Tibial nerve (tissue), 3 donors: ENCODE results near the gene HYOU1.

Experiments used
- POLR2A ChIP-seq, 2 donors: fragments of 450-650 bp; IDR thresholded peaks; one replicate each; pipeline ENCODE4 v1.6.1; 2017; ENCODE audit warnings: antibody characterized with exemption in 2 of 2, mild to moderate bottlenecking in 2 of 2, moderate library complexity in 2 of 2
- TF ChIP-seq, protein P1 (sequence below), 5 experiments: fragments of 200-600 bp in 3 of 5; fragments of 450-650 bp in 2 of 5; sonication (generic) in 3 of 5; IDR thresholded peaks; one replicate each; pipeline ENCODE4 v1.5.1; 2016 to 2019; ENCODE audit warnings: antibody characterized with exemption in 5 of 5, mild to moderate bottlenecking in 3 of 5, moderate library complexity in 2 of 5

DNA sequence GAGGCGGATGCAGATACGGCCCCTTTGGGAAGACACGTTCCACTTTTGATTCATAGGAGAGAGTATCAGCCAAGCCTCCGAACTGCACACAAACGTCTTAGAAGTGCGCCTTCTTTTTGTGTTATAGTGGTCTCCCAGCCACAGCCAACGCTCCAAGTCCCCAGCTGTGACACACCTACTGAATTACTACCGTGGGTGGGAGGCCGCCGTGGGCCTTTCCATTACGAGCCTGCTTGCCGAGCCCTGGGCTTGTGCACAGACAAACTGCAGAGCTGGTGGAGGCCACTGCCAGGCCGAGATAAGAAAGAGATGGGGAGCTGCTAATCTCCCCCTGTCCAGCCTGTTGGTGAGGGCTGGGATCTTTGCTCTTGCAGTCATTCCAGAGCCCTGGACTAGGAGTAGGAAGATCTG, 28.4 kb upstream of the HYOU1 start:
- TF ChIP-seq, protein P1, sequence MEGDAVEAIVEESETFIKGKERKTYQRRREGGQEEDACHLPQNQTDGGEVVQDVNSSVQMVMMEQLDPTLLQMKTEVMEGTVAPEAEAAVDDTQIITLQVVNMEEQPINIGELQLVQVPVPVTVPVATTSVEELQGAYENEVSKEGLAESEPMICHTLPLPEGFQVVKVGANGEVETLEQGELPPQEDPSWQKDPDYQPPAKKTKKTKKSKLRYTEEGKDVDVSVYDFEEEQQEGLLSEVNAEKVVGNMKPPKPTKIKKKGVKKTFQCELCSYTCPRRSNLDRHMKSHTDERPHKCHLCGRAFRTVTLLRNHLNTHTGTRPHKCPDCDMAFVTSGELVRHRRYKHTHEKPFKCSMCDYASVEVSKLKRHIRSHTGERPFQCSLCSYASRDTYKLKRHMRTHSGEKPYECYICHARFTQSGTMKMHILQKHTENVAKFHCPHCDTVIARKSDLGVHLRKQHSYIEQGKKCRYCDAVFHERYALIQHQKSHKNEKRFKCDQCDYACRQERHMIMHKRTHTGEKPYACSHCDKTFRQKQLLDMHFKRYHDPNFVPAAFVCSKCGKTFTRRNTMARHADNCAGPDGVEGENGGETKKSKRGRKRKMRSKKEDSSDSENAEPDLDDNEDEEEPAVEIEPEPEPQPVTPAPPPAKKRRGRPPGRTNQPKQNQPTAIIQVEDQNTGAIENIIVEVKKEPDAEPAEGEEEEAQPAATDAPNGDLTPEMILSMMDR (IDR thresholded peaks at IDR 0.05): no peak
- TF ChIP-seq POLR2A (IDR thresholded peaks at IDR 0.05): no peak
